Activated naive CD8-positive, alpha-beta T cell treated with anti-CD3 and anti-CD28 coated beads for 36 hours (primary cell): Measurements from ENCODE around the gene ITIH2. TPM values are rescaled to one million over a fixed set of nuclear protein-coding genes. Genes with fewer than 3 reads are reported as not detected.
"Not testable (repeated sequence)": the region's sequence is repeated elsewhere in the genome, so short reads cannot be mapped to it uniquely, and the experiment has no call there.

Experiments used
- DNase-seq: peaks from one replicate; pipeline ENCODE4 v3.0.0; 2021
- H3K27ac Mint-ChIP-seq: one replicate; pipeline ENCODE4 v1.8.0; 2022; ENCODE audit warnings: mild to moderate bottlenecking, moderate library complexity, mixed read lengths
- H3K27me3 Mint-ChIP-seq: one replicate; pipeline ENCODE4 v1.8.0; 2022; ENCODE audit warnings: mild to moderate bottlenecking, mixed read lengths
- H3K36me3 Mint-ChIP-seq: one replicate; pipeline ENCODE4 v1.8.0; 2021; ENCODE audit warnings: mild to moderate bottlenecking, mixed read lengths
- H3K4me1 Mint-ChIP-seq: one replicate; pipeline ENCODE4 v1.8.0; 2021; ENCODE audit warnings: mixed read lengths
- H3K4me3 Mint-ChIP-seq: one replicate; pipeline ENCODE4 v1.8.0; 2022; ENCODE audit warnings: mild to moderate bottlenecking, moderate library complexity, mixed read lengths
- H3K9me3 Mint-ChIP-seq: one replicate; pipeline ENCODE4 v1.8.0; 2022; ENCODE audit warnings: mixed read lengths
- total RNA-seq, 2 experiments: library from RNA; stranded (reverse); gene quantifications; one replicate each; pipeline ENCODE4 v1.2.3, GENCODE V29; 2021

The ITIH2 gene
- total RNA-seq, 2 experiments from 2014 or later: not detected

DNA sequence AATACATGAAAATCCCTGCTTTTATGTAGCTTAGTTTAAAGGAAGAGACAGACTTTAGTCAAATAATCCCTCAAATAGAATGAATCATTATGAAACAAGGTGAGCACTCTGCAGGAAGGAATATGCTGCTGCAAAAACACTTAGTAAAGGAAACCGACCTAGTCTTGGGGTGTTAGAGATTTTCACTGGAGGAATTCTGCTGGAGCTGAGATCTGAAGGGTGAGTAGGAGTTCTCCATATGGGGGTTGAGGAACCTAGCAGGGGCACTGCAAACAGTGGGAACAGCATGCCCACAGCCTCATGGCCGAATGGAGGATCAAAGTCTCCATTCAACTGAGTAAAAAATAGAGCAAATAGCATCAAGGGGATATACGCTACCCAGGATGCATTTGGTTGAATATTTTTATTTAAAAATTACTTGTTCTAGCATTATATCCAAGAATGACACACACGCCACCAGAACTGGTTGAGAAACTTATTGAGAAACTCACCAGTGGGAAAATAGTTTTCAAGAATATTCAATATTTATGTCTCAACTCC is 3.5 kb downstream of the ITIH2 start:
- Mint-ChIP-seq H3K27me3 (peaks cover 40% of the 10 kb centered on the region), H3K4me1 (no peaks in the 10 kb centered on the region), H3K27ac (no peak overlapping the region), H3K9me3 (no peaks in the 10 kb centered on the region), H3K4me3 (no peak overlapping the region), H3K36me3 (no peaks in the 10 kb centered on the region)
- no peak for DNase-seq

- Mint-ChIP-seq H3K36me3 (no peaks in the 10 kb centered on the region), H3K4me1 (no peaks in the 10 kb centered on the region), H3K9me3 (no peaks in the 10 kb centered on the region), H3K27ac (no peak overlapping the region), H3K27me3 (peaks cover 40% of the 10 kb centered on the region), H3K4me3 (no peak overlapping the region)
- no peak for DNase-seq
These were observed 4.0 kb downstream of the ITIH2 start for GRCh38 chr10:7707102-7707501.

- no peak for DNase-seq
- no peaks in the 10 kb centered on the region for H3K4me1 Mint-ChIP-seq
- no peaks in the 10 kb centered on the region for H3K36me3 Mint-ChIP-seq
- H3K27ac Mint-ChIP-seq: no peak overlapping the region
- H3K4me3 Mint-ChIP-seq: no peak overlapping the region
- H3K9me3 Mint-ChIP-seq: no peaks in the 10 kb centered on the region
- peaks cover 34% of the 10 kb centered on the region for H3K27me3 Mint-ChIP-seq
These were observed 4.9 kb downstream of the ITIH2 start for GRCh38 chr10:7707858-7708622.

GRCh38 chr10:7708832-7709231 is 5.7 kb downstream of the ITIH2 start:
- no peaks in the 10 kb centered on the region for H3K4me1 Mint-ChIP-seq
- DNase-seq: no peak
- peaks cover 28% of the 10 kb centered on the region for H3K27me3 Mint-ChIP-seq
- no peaks in the 10 kb centered on the region for H3K36me3 Mint-ChIP-seq
- H3K4me3 Mint-ChIP-seq: no peak overlapping the region
- no peaks in the 10 kb centered on the region for H3K9me3 Mint-ChIP-seq
- H3K27ac Mint-ChIP-seq: no peak overlapping the region

GRCh38 chr10:7710446-7710845 is 7.3 kb downstream of the ITIH2 start:
- H3K9me3 Mint-ChIP-seq: no peaks in the 10 kb centered on the region
- peaks cover 20% of the 10 kb centered on the region for H3K27me3 Mint-ChIP-seq
- DNase-seq: no peak
- H3K36me3 Mint-ChIP-seq: no peaks in the 10 kb centered on the region
- no peak overlapping the region for H3K4me3 Mint-ChIP-seq
- no peaks in the 10 kb centered on the region for H3K4me1 Mint-ChIP-seq
- H3K27ac Mint-ChIP-seq: no peak overlapping the region

DNA sequence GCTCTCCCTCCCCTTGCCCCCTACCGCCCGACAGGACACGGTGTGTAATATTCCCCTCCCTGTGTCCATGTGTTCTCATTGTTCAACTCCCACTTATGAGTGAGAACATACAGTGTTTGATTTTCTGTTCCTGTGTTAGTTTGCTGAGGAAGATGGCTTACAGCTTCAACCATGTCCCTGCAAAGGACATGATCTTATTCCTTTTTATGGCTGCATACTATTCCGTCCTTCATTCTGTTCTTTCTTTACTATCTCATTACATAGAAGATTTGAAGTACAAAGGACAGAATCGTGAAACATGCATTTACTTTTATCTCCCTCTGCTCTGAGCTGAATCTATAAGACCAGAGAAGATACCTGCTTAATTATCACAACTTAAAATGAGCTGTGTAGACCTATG is 8.0 kb downstream of the ITIH2 start:
- H3K27me3 Mint-ChIP-seq: peaks cover 18% of the 10 kb centered on the region
- not testable (repeated sequence) for H3K27ac Mint-ChIP-seq, H3K4me1 Mint-ChIP-seq, H3K36me3 Mint-ChIP-seq, H3K4me3 Mint-ChIP-seq, H3K9me3 Mint-ChIP-seq, DNase-seq

GRCh38 chr10:7715515-7715914 is 12.4 kb downstream of the ITIH2 start:
- Mint-ChIP-seq H3K27me3 (peaks cover 15% of the 10 kb centered on the region), H3K4me1 (no peaks in the 10 kb centered on the region), H3K9me3 (no peaks in the 10 kb centered on the region), H3K4me3 (no peak overlapping the region), H3K36me3 (no peaks in the 10 kb centered on the region), H3K27ac (no peak overlapping the region)
- no peak for DNase-seq

- DNase-seq: no peak
- Mint-ChIP-seq H3K4me1 (no peaks in the 10 kb centered on the region), H3K27me3 (peaks cover 10% of the 10 kb centered on the region), H3K4me3 (no peak overlapping the region), H3K27ac (no peak overlapping the region), H3K9me3 (no peaks in the 10 kb centered on the region), H3K36me3 (no peaks in the 10 kb centered on the region)
These were observed 14.7 kb downstream of the ITIH2 start for GRCh38 chr10:7717767-7718166.

- no peaks in the 10 kb centered on the region for H3K36me3 Mint-ChIP-seq
- no peaks in the 10 kb centered on the region for H3K4me1 Mint-ChIP-seq
- H3K9me3 Mint-ChIP-seq: no peaks in the 10 kb centered on the region
- DNase-seq: no peak
- no peak overlapping the region for H3K4me3 Mint-ChIP-seq
- peaks cover 10% of the 10 kb centered on the region for H3K27me3 Mint-ChIP-seq
- no peak overlapping the region for H3K27ac Mint-ChIP-seq
These were observed 15.6 kb downstream of the ITIH2 start for GRCh38 chr10:7718685-7719084.

DNA sequence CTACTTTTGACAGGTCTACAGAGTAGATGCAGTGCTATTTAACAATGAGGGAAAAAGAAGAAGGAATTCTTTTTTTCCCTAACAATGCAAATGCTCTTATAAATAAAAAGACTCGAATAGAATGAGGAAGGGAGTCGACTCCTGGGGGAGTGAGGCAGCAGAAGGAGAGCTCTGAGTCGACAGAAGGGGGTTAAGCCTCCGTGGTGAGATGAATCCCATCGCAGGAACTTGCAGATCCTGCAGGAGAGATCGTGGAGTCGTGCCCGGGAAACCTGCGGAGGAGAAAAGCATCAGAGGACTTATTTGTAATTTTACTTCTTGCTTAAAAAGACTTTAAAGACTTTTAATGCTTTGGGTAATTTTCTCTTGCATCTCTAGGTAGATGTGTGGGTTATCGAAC is 17.4 kb downstream of the ITIH2 start:
- no peaks in the 10 kb centered on the region for H3K4me1 Mint-ChIP-seq
- no peak for DNase-seq
- H3K27ac Mint-ChIP-seq: no peak overlapping the region
- H3K4me3 Mint-ChIP-seq: no peak overlapping the region
- no peaks in the 10 kb centered on the region for H3K9me3 Mint-ChIP-seq
- peaks cover 10% of the 10 kb centered on the region for H3K27me3 Mint-ChIP-seq
- no peaks in the 10 kb centered on the region for H3K36me3 Mint-ChIP-seq

- H3K27ac Mint-ChIP-seq: no peak overlapping the region
- H3K27me3 Mint-ChIP-seq: no peaks in the 10 kb centered on the region
- no peaks in the 10 kb centered on the region for H3K4me1 Mint-ChIP-seq
- H3K9me3 Mint-ChIP-seq: no peaks in the 10 kb centered on the region
- H3K36me3 Mint-ChIP-seq: no peaks in the 10 kb centered on the region
- no peak overlapping the region for H3K4me3 Mint-ChIP-seq
- DNase-seq: no peak
These were observed 19.9 kb downstream of the ITIH2 start for GRCh38 chr10:7722927-7723529.

GRCh38 chr10:7734821-7735220 is 31.7 kb downstream of the ITIH2 start:
- no peak overlapping the region for H3K27ac Mint-ChIP-seq
- DNase-seq: no peak
- no peaks in the 10 kb centered on the region for H3K36me3 Mint-ChIP-seq
- H3K4me1 Mint-ChIP-seq: no peaks in the 10 kb centered on the region
- H3K4me3 Mint-ChIP-seq: no peak overlapping the region
- H3K9me3 Mint-ChIP-seq: no peaks in the 10 kb centered on the region
- H3K27me3 Mint-ChIP-seq: no peaks in the 10 kb centered on the region

DNA sequence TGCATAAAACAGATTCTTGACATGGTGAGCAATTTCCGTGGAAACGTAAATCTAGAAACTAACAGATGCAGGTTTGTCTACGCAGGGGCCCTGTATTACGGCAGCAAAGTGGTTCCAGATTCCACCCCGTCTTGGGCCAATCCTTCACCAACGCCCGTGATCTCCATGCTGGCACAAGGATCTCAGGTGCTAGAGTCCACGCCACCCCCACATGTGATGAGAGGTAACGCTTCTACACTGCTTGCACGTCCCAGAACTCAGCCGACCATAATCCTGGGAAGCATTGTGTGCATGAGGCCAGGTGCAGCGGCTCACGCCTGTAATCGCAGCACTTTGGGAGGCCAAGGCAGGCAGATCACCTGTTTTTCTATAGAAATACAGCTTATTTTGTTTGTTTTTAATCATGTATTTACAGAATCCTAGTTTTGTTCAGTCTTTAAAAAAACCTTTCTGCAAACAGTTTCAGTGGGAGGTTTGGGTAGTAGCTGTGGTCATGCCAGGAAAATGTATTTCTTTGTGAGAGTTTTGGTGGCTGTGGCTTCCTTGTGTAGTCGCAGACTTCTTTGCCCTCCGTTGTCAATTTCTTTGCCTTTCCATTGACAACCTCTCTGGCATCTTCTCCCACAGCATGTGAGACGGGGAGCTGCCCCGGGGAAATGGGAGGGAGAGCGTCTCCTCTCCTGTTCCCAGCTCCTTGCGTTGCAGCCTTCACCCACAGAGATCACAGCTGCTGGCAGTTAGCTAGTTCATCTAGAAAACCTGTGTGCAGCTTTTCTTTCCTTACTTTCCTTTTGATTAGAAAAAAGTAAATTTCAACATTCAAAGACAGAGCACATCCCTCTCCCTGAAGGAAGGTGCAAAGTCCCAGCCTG is 35.7 kb downstream of the ITIH2 start:
- Mint-ChIP-seq H3K4me3 (no peak overlapping the region), H3K27me3 (no peaks in the 10 kb centered on the region), H3K9me3 (no peaks in the 10 kb centered on the region), H3K4me1 (no peaks in the 10 kb centered on the region), H3K36me3 (no peaks in the 10 kb centered on the region), H3K27ac (no peak overlapping the region)
- DNase-seq: no peak

DNA sequence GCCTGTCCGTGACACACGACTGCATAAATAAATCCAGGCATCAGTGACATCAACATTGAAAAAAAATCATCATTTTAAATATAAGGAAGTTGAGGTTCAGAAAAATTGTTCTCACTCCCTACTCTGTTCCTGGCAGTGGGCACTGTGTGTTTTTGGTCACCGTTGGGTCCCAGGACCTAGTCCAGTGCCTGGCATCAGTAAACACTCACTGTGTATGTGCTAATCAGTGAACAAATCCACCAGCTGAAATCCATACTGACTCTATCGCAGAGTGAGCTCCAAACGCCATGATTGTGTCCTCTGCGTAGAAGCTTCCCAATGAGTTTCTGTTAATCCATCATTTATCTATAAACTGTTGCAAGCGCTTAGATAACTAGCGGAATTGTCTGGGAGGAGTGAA is 41.2 kb downstream of the ITIH2 start:
- H3K9me3 Mint-ChIP-seq: no peaks in the 10 kb centered on the region
- no peak overlapping the region for H3K27ac Mint-ChIP-seq
- H3K36me3 Mint-ChIP-seq: no peaks in the 10 kb centered on the region
- no peaks in the 10 kb centered on the region for H3K27me3 Mint-ChIP-seq
- DNase-seq: no peak
- H3K4me3 Mint-ChIP-seq: no peak overlapping the region
- no peaks in the 10 kb centered on the region for H3K4me1 Mint-ChIP-seq

DNA sequence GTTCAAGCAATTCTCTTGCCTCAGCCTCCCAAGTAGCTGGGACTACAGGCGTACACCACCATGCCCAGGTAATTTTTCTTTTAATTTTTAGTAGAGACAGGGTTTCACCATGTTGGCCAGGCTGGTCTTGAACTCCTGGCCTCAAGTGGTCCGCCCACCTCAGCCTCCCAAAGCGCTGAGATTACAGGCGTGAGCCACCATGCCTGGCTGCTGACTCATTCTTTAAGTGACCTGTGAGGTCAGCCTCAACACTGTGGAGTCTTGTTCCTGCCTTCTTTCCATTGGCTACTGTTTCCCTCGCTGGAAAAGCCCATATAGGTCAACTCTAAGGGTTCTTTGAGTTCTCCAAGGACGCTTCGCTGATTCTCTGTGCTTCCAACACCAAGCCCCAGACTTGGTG is 45.5 kb downstream of the ITIH2 start:
- H3K27ac Mint-ChIP-seq, H3K36me3 Mint-ChIP-seq, H3K9me3 Mint-ChIP-seq, H3K27me3 Mint-ChIP-seq, DNase-seq, H3K4me1 Mint-ChIP-seq, H3K4me3 Mint-ChIP-seq: not testable (repeated sequence)
